NAMALWA (cell line): ENCODE measurements around the gene MC2R.

Experiments used
- DNase-seq: peaks from one replicate; pipeline ENCODE4 v3.0.0-alpha.2; 2015; ENCODE audit warnings: low spot score

Gene MC2R

GRCh38 chr18:13915391-13915790 is at the start of gene MC2R:
Gene MC2R, minus strand, starts transcription at chr18:13915536. Its CDS starts 30,018 bp downstream, at chr18:13885518.
- no peak for DNase-seq

- no peak for DNase-seq
These were observed 30.5 kb upstream of the MC2R start for GRCh38 chr18:13945811-13946210.

GRCh38 chr18:13943338-13943737 is 28.0 kb upstream of the MC2R start:
- no peak for DNase-seq

- no peak for DNase-seq
These were observed 25.0 kb upstream of the MC2R start for GRCh38 chr18:13940326-13940725.

GRCh38 chr18:13934676-13935075 is 19.3 kb upstream of the MC2R start:
- no peak for DNase-seq

GRCh38 chr18:13934058-13934457 is 18.7 kb upstream of the MC2R start:
- DNase-seq, result no peak

- DNase-seq, result no peak
These were observed 17.1 kb upstream of the MC2R start for GRCh38 chr18:13932285-13933025.

- DNase-seq, result no peak
These were observed 15.6 kb upstream of the MC2R start for GRCh38 chr18:13930964-13931363.

GRCh38 chr18:13923221-13923620 is 7.9 kb upstream of the MC2R start:
- DNase-seq, result no peak

- no peak for DNase-seq
These were observed 3.6 kb upstream of the MC2R start for GRCh38 chr18:13918898-13919297.

GRCh38 chr18:13917401-13917800 is 2.1 kb upstream of the MC2R start:
- DNase-seq, result no peak

- DNase-seq, result no peak
These were observed 1.2 kb upstream of the MC2R start for GRCh38 chr18:13916559-13916958.

- DNase-seq, result no peak
These were observed 677 bp upstream of the MC2R start for GRCh38 chr18:13915995-13916431.

GRCh38 chr18:13914756-13915155 is 580 bp downstream of the MC2R start:
- DNase-seq, result no peak

GRCh38 chr18:13914170-13914569 is 1.2 kb downstream of the MC2R start:
- DNase-seq, result no peak

GRCh38 chr18:13913205-13913604 is 2.1 kb downstream of the MC2R start:
- DNase-seq, result no peak

GRCh38 chr18:13912601-13913000 is 2.7 kb downstream of the MC2R start:
- no peak for DNase-seq

- DNase-seq, result no peak
These were observed 4.3 kb downstream of the MC2R start for GRCh38 chr18:13910986-13911385.

- DNase-seq, result no peak
These were observed 4.8 kb downstream of the MC2R start for GRCh38 chr18:13910501-13910900.

GRCh38 chr18:13909141-13909940 is 6.0 kb downstream of the MC2R start:
- DNase-seq, result no peak

GRCh38 chr18:13900633-13901032 is 14.7 kb downstream of the MC2R start:
- no peak for DNase-seq

- DNase-seq, result no peak
These were observed 19.8 kb downstream of the MC2R start for GRCh38 chr18:13895505-13896033.

- DNase-seq, result no peak
These were observed 20.8 kb downstream of the MC2R start for GRCh38 chr18:13894531-13894930.
